ENCODE results near the gene GNAO1. TPM values are rescaled to one million over a fixed set of nuclear protein-coding genes. Genes with fewer than 3 reads are reported as not detected.

The GNAO1 gene
- total and polyA plus RNA-seq, 2 of the 13 experiments (the other 11 are each of a cell fraction or from before 2014, with no cell fraction given), result not detected

GRCh38 chr16:56348168-56349085 lies 157.1 kb downstream of the GNAO1 start:
- no peak for DNase-seq (ENCODE audit: low spot score)
- H2AFZ ChIP-seq (ENCODE audit: low read length), result no peak overlapping the region
- no peak overlapping the region for H3K4me2 ChIP-seq (ENCODE audit: low read depth, low read length)
- no peaks in the 10 kb centered on the region for H3K9me3 ChIP-seq (ENCODE audit: low read length)
- no peaks in the 10 kb centered on the region for H3K36me3 ChIP-seq (replicated peaks in 1 of 2; ENCODE audit: control insufficient read depth in 1 of 2, insufficient read depth in 2 of 2, low read length in 2 of 2)
- H3K4me1 ChIP-seq (ENCODE audit: insufficient read depth, low read length), result peaks cover 22% of the 10 kb centered on the region
- POLR2A ChIA-PET, result interaction anchor here (1.1 kb wide), 1 partner anchor 103 kb away, joined by 3 read pairs; the partner anchor contains the start of genes NUDT21 and OGFOD1
- no TSS peak for BruUV-seq (replicated peaks)
- no peak overlapping the region for H3K9ac ChIP-seq (ENCODE audit: insufficient read depth, low read depth, low read length)
- H3K27me3 ChIP-seq (ENCODE audit: control insufficient read depth in 1 of 2, insufficient read depth in 2 of 2, low read length in 2 of 2), result peaks cover 6 to 45% of the 10 kb centered on the region in 2 experiments
- TF ChIP-seq ZNF761 (CRISPR knock-in tag; conservative IDR thresholded peaks at IDR 0.05), result no peak
- peak; percentile 30; the same call in 1 of the 2 replicates for TF ChIP-seq HNF4A (CRISPR knock-in tag; IDR thresholded peaks at IDR 0.05)
- TF ChIP-seq MAFF (IDR thresholded peaks at IDR 0.05; ENCODE audit: low read depth, low read length), result no peak
- TF ChIP-seq ZFX (CRISPR knock-in tag; IDR thresholded peaks at IDR 0.05; ENCODE audit: low read depth), result 0 out of 2 replicates have a peak, but pooled peaks have one; percentile 18
- no peak for TF ChIP-seq ZNF329 (CRISPR knock-in tag; IDR thresholded peaks at IDR 0.05; ENCODE audit: low read depth)
- TF ChIP-seq ZNF180 (CRISPR knock-in tag; IDR thresholded peaks at IDR 0.05; ENCODE audit: borderline replicate concordance, low read depth), result no peak
- TF ChIP-seq ZNF264 (CRISPR knock-in tag; IDR thresholded peaks at IDR 0.05), result no peak
- no peak for TF ChIP-seq ZNF564 (CRISPR knock-in tag; IDR thresholded peaks at IDR 0.05)
- TF ChIP-seq ZFP36L1 (CRISPR knock-in tag; IDR thresholded peaks at IDR 0.05), result no peak
- peak; percentile 33 for TF ChIP-seq ZNF883 (CRISPR knock-in tag; IDR thresholded peaks at IDR 0.05; ENCODE audit: not compliant biosample characterization)
- TF ChIP-seq, protein P1, sequence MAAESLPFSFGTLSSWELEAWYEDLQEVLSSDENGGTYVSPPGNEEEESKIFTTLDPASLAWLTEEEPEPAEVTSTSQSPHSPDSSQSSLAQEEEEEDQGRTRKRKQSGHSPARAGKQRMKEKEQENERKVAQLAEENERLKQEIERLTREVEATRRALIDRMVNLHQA (CRISPR knock-in tag; IDR thresholded peaks at IDR 0.05), result no peak
- TF ChIP-seq BHLHE40 (IDR thresholded peaks at IDR 0.05; ENCODE audit: low read length), result no peak
- no peak for TF ChIP-seq ZNF777 (CRISPR knock-in tag; IDR thresholded peaks at IDR 0.05)
- TF ChIP-seq CSRNP2 (CRISPR knock-in tag; conservative IDR thresholded peaks at IDR 0.05; ENCODE audit: low read depth), result no peak
- TF ChIP-seq NCOA2 (CRISPR knock-in tag; IDR thresholded peaks at IDR 0.05), result no peak
- no peak for TF ChIP-seq ZNF382 (CRISPR knock-in tag; IDR thresholded peaks at IDR 0.05; ENCODE audit: borderline replicate concordance)
- TF ChIP-seq, protein P2, sequence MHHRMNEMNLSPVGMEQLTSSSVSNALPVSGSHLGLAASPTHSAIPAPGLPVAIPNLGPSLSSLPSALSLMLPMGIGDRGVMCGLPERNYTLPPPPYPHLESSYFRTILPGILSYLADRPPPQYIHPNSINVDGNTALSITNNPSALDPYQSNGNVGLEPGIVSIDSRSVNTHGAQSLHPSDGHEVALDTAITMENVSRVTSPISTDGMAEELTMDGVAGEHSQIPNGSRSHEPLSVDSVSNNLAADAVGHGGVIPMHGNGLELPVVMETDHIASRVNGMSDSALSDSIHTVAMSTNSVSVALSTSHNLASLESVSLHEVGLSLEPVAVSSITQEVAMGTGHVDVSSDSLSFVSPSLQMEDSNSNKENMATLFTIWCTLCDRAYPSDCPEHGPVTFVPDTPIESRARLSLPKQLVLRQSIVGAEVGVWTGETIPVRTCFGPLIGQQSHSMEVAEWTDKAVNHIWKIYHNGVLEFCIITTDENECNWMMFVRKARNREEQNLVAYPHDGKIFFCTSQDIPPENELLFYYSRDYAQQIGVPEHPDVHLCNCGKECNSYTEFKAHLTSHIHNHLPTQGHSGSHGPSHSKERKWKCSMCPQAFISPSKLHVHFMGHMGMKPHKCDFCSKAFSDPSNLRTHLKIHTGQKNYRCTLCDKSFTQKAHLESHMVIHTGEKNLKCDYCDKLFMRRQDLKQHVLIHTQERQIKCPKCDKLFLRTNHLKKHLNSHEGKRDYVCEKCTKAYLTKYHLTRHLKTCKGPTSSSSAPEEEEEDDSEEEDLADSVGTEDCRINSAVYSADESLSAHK (CRISPR knock-in tag; IDR thresholded peaks at IDR 0.05; ENCODE audit: borderline replicate concordance), result no peak
- TF ChIP-seq, protein P3, sequence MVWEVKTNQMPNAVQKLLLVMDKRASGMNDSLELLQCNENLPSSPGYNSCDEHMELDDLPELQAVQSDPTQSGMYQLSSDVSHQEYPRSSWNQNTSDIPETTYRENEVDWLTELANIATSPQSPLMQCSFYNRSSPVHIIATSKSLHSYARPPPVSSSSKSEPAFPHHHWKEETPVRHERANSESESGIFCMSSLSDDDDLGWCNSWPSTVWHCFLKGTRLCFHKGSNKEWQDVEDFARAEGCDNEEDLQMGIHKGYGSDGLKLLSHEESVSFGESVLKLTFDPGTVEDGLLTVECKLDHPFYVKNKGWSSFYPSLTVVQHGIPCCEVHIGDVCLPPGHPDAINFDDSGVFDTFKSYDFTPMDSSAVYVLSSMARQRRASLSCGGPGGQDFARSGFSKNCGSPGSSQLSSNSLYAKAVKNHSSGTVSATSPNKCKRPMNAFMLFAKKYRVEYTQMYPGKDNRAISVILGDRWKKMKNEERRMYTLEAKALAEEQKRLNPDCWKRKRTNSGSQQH (CRISPR knock-in tag; IDR thresholded peaks at IDR 0.05; ENCODE audit: low read depth), result no peak
- 45% methylated on average over 22 of the region's 25 CpGs for WGBS (ENCODE audit: low lambda C conversion rate)
- H3K79me2 ChIP-seq (ENCODE audit: insufficient read depth, low read length), result no peaks in the 10 kb centered on the region
- no peak overlapping the region for H3K4me3 ChIP-seq (replicated peaks in 1 of 3; ENCODE audit: insufficient read depth in 1 of 3, low read depth in 2 of 3, low read length in 3 of 3)
- ATAC-seq, result peak; percentile 56
- H3K27ac ChIP-seq (ENCODE audit: extremely low read length, insufficient read depth, low read length), result no peak overlapping the region
- CTCF ChIA-PET (ENCODE audit: low intra/inter-chr PET ratio, low total read pairs), result no interaction called here
- in situ Hi-C loops (cut with HindIII; ENCODE audit: extremely low pct_ligation_motif_present, low pct_unique_long_range_greater_than_20kb), result no loop called here
- H4K20me1 ChIP-seq (ENCODE audit: insufficient read depth, low read length), result no peaks in the 10 kb centered on the region
- no peak for FAIRE-seq
- intact Hi-C loops (cut with micrococcal nuclease; ENCODE audit: unreplicated experiment), result no loop called here

Data from HepG2 (cell line).